Urothelium cell line (cell line): ENCODE measurements around the gene ARHGAP44.
A peak's percentile ranks its signal among the peaks of the same experiment; 100 is the strongest.

Experiments used
- DNase-seq: peaks from one replicate; pipeline ENCODE4 v3.0.0; 2011; ENCODE audit warnings: low spot score, mixed read lengths
- FAIRE-seq: peaks from 2 replicates; lab custom pipeline; 2011; peaks lifted over from hg19 to GRCh38; lab: Jason Lieb, UNC

Gene ARHGAP44

GRCh38 chr17:12789481-12790248 lies at the start of gene ARHGAP44:
ARHGAP44 (plus strand) TSS chr17:12789498; CDS start chr17:12789839, 341 bp downstream.
- peak; percentile 77 for DNase-seq
- FAIRE-seq: no peak

- DNase-seq (no peak), FAIRE-seq (no peak)
These were observed 49.8 kb upstream of the ARHGAP44 start for GRCh38 chr17:12739500-12739899.

- FAIRE-seq (no peak), DNase-seq (no peak)
These were observed 46.3 kb upstream of the ARHGAP44 start for GRCh38 chr17:12743046-12743445.

GRCh38 chr17:12744298-12744697 lies 45.0 kb upstream of the ARHGAP44 start:
- FAIRE-seq (no peak), DNase-seq (peak; percentile 16)

GRCh38 chr17:12744786-12745185 lies 44.5 kb upstream of the ARHGAP44 start:
- FAIRE-seq (no peak), DNase-seq (no peak)

- DNase-seq (no peak), FAIRE-seq (no peak)
These were observed 43.8 kb upstream of the ARHGAP44 start for GRCh38 chr17:12745486-12745885.

- FAIRE-seq: no peak
- no peak for DNase-seq
These were observed 32.5 kb upstream of the ARHGAP44 start for GRCh38 chr17:12756786-12757185.

- no peak for FAIRE-seq
These were observed 30.2 kb upstream of the ARHGAP44 start for GRCh38 chr17:12759090-12759489.

GRCh38 chr17:12765548-12765947 lies 23.8 kb upstream of the ARHGAP44 start:
- DNase-seq: peak; percentile 47
- no peak for FAIRE-seq

More at GRCh38 chr17:12759090-12759489, 30.2 kb upstream of the ARHGAP44 start:
- DNase-seq: no peak

GRCh38 chr17:12768255-12768654 lies 21.0 kb upstream of the ARHGAP44 start:
- FAIRE-seq: no peak
- DNase-seq: no peak

GRCh38 chr17:12769981-12770380 lies 19.3 kb upstream of the ARHGAP44 start:
- FAIRE-seq: no peak
- no peak for DNase-seq

- no peak for FAIRE-seq
These were observed 16.1 kb upstream of the ARHGAP44 start for GRCh38 chr17:12773153-12773552.

GRCh38 chr17:12789075-12789480 lies 220 bp upstream of the ARHGAP44 start:
- DNase-seq (no peak), FAIRE-seq (no peak)

More at GRCh38 chr17:12773153-12773552, 16.1 kb upstream of the ARHGAP44 start:
- DNase-seq: no peak

GRCh38 chr17:12790249-12791106 lies 1.2 kb downstream of the ARHGAP44 start:
- no peak for DNase-seq
- FAIRE-seq: no peak

- DNase-seq (no peak), FAIRE-seq (no peak)
These were observed 5.7 kb downstream of the ARHGAP44 start for GRCh38 chr17:12794919-12795532.

GRCh38 chr17:12800855-12801365 lies 11.6 kb downstream of the ARHGAP44 start:
- FAIRE-seq (no peak), DNase-seq (no peak)

GRCh38 chr17:12806630-12807029 lies 17.3 kb downstream of the ARHGAP44 start:
- FAIRE-seq (no peak), DNase-seq (no peak)

- DNase-seq (no peak), FAIRE-seq (no peak)
These were observed 19.4 kb downstream of the ARHGAP44 start for GRCh38 chr17:12808723-12809122.

- DNase-seq (no peak), FAIRE-seq (no peak)
These were observed 23.6 kb downstream of the ARHGAP44 start for GRCh38 chr17:12812877-12813276.

- DNase-seq: no peak
- FAIRE-seq: no peak
These were observed 24.4 kb downstream of the ARHGAP44 start for GRCh38 chr17:12813664-12814063.

GRCh38 chr17:12814718-12815117 lies 25.4 kb downstream of the ARHGAP44 start:
- FAIRE-seq: no peak

More at GRCh38 chr17:12814718-12815117, 25.4 kb downstream of the ARHGAP44 start:
- DNase-seq: no peak
